Stimulated activated CD8-positive, alpha-beta memory T cell treated with anti-CD3 and anti-CD28 coated beads, Interleukin-2, amount 100 ng/mL, for 48 hours (primary cell): Measurements from ENCODE around the gene KCNC3.
A peak's percentile ranks its signal among the peaks of the same experiment; 100 is the strongest.

ENCODE experiments used
- DNase-seq, 2 donors: peaks; one replicate each; pipeline ENCODE4 v3.0.0-alpha.2; 2020; ENCODE audit warnings: low read depth in 2 of 2

Gene KCNC3

GRCh38 chr19:50276370-50277063, 52.7 kb downstream of the KCNC3 start:
- no peak for DNase-seq

GRCh38 chr19:50275577-50276368, 53.4 kb downstream of the KCNC3 start:
- no peak for DNase-seq

- no peak for DNase-seq
Measured at GRCh38 chr19:50273821-50274220, 55.4 kb downstream of the KCNC3 start.

GRCh38 chr19:50272263-50272897, 56.8 kb downstream of the KCNC3 start:
- DNase-seq, result no peak

GRCh38 chr19:50269653-50270052, 59.5 kb downstream of the KCNC3 start:
- no peak for DNase-seq

GRCh38 chr19:50268501-50268900, 60.7 kb downstream of the KCNC3 start:
- DNase-seq, result no peak

- no peak for DNase-seq
Measured at GRCh38 chr19:50268041-50268440, 61.1 kb downstream of the KCNC3 start.

- peak; percentile 37 to 45 for DNase-seq
Measured at GRCh38 chr19:50266896-50267295, 62.3 kb downstream of the KCNC3 start.

- DNase-seq, result no peak
Measured at GRCh38 chr19:50266041-50266440, 63.1 kb downstream of the KCNC3 start.

GRCh38 chr19:50264483-50265186, 64.5 kb downstream of the KCNC3 start:
- DNase-seq, result no peak

GRCh38 chr19:50263176-50263575, 66.0 kb downstream of the KCNC3 start:
- no peak for DNase-seq
